ENCODE data around the gene HNRNPC.
"Not testable (repeated sequence)": the region's sequence is repeated elsewhere in the genome, so short reads cannot be mapped to it uniquely, and the experiment has no call there.

Gene HNRNPC

DNA sequence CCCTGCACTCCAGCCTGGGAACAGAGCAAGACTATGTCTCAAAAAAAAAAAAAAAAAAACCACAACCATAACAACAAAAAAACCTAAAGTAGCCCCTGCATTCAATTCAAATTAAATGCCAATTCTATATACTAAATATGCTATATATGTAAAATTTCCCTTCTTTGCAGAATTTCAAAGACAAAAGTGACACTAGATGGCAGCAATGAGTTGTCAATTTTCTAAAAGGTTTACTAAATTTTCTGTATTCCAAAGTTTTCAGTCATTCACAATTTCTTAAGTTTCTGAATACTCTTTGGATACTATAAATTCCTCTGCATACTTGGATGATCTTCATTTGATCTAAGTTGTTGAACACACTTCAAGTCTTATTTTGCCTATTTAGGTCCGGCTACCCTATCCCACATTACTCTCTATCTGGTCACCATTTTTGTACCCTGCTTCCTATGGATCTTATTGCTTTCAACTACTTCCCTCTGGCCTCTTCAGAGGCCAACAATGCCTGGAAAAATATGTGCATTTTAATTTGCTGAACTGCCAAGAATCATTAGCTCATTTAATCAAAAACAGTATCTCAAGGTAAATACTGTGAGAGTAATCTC is 27.9 kb downstream of the HNRNPC start:
- DNase-seq: no peak

- no peak for DNase-seq
Observed at GRCh38 chr14:21240417-21240816, 28.8 kb downstream of the HNRNPC start.

- no peak for DNase-seq
Observed at GRCh38 chr14:21238823-21239518, 30.3 kb downstream of the HNRNPC start.

- no peak for DNase-seq
Observed at GRCh38 chr14:21236948-21237797, 32.1 kb downstream of the HNRNPC start.

DNA sequence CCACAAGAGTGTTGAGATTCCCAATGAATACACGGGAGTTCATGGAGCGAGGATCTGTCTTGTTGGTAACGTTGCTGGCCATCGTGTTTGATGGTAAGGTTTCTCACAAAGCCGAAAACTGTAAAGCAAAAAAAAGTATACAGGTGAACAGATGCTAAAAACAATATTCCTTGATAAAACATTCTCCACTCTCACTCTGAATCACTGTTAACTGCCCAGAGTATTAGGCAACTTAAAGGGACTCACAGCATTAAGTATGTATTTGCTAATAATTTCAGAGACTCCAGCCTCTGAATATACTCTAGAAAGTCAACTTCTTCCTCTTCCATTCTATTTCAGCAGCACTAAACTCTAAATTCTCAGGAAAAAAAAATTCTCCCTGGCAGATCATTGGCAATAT is 35.1 kb downstream of the HNRNPC start:
- no peak for DNase-seq

GRCh38 chr14:21233457-21234076 is 35.7 kb downstream of the HNRNPC start:
- no peak for DNase-seq

DNA sequence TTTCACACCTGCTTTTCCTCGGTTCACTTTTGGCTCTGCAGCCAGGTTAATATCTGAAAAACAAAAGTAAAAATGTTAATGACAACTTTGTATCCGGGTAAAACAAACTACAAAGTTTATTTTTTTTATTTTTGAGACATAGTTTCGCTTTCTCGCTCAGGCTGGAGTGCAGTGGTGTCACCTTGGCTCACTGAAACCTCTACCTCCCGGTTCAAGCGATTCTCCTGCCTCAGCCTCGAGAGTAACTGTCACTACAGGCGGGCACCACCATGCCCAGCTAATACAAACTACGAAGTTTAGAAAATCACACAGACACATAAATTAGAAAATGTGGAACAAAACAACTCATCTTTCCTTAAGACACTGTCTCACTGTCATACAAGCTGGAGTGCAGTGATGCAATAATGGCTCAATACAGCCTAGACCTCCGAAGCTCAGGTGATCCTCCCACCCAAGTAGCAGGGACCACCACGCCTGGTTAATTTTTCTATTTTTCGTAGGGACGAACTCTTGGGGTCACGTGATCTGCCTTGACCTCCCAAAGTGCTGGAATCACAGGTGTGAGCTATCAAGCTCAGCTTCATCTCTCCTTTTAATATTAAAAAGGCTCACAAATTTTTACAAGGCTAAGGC is 38.1 kb downstream of the HNRNPC start:
- no peak for DNase-seq

DNA sequence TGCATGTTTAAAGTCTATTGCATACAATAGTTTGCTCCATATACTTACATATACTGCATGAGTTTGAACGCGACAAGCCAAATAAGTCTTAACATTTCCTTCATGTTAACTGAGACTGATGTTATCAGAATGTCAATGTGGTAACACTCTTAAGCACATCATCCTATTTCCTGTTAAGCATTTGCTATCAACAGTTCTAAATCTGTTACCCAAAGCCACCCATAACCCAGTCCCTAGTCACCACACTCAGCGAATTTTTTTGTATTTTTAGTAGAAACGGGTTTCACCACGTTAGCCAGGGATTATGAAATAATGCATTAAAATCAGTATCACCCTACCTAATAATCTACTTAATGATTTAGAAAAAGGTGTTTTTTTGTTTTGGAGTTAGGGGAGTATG is 39.4 kb downstream of the HNRNPC start:
- DNase-seq: no peak

DNA sequence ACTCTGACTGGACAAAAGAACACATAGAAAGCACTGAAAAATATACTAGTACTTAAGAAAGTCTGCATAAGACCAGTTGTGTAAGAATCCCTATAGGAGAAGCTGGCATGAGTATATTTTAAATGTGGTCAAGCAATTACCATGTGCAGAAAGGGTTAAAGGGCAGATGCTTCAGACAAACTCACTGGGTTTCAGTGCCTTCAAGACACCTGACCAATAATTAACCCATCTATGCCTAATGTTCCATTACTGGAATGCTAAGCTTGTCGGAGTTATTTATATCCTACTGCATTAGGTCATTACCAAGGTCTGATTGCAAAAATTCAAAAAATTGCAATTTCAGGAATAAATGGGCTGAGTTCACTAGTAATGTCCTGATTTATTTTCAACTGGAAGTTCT is 41.3 kb downstream of the HNRNPC start:
- DNase-seq: no peak

DNA sequence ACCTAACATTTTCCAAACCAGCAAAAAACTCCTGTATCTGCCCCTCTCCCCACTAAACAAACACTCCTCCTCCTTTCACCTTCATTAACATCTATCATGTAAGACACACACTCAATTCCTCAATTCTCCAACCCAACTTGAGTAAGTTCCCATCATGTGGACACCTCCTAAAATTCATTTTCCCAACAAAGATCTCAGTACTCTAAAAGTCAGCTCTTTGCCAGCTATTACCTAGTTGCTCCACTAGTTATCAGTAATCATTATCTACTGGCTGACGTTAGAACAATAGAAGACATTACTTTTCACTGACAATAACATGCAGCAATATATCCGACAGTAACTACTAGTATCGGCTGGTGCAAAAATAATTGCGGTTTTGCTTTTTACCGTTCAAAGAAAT is 42.1 kb downstream of the HNRNPC start:
- DNase-seq: no peak

DNA sequence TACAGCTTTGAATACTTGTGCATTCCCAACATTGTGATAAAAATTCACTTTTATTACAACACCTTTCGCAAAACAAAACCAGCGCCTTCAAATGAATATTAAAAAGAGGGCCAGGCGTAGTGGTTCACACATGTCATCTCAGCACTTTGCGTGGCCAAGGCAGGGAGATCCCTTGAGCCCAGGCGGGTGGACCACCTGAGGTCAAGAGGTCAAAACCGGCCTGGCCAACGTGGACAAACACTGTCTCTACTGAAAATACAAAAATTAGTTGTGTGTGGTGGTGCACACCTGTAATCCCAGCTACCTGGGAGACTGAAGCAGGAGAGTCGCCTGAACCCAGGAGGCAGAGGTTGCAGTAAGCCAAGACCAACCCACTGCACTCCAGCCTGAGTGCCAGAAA is 42.8 kb downstream of the HNRNPC start:
- DNase-seq: no peak

DNA sequence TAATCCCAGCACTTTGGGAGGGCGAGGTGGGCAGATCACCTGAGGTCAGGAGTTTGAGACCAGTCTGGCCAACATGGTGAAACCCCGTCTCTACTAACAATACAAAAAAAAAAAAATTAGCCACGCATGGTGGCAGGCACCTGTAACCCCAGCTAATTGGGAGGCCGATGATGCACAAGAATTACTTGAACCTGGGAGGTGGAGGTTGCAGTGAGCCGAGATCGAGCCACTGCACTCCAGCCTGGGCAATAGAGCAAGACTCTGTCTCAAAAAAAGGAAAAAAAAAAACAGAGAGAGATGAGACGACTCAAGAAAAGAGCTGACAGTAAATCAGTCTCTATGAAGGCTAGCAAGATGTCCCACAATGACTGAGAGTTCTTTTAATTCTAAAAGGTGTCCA is 44.1 kb downstream of the HNRNPC start:
- DNase-seq: not testable (repeated sequence)

- DNase-seq: no peak
Observed at GRCh38 chr14:21220874-21221477, 48.3 kb downstream of the HNRNPC start.

- no peak for DNase-seq
Observed at GRCh38 chr14:21219561-21220111, 49.6 kb downstream of the HNRNPC start.

GRCh38 chr14:21219120-21219519 is 50.1 kb downstream of the HNRNPC start:
- no peak for DNase-seq

GRCh38 chr14:21215879-21216251 is 53.4 kb downstream of the HNRNPC start:
- DNase-seq: no peak

- DNase-seq: no peak
Observed at GRCh38 chr14:21215130-21215878, 53.9 kb downstream of the HNRNPC start.

DNA sequence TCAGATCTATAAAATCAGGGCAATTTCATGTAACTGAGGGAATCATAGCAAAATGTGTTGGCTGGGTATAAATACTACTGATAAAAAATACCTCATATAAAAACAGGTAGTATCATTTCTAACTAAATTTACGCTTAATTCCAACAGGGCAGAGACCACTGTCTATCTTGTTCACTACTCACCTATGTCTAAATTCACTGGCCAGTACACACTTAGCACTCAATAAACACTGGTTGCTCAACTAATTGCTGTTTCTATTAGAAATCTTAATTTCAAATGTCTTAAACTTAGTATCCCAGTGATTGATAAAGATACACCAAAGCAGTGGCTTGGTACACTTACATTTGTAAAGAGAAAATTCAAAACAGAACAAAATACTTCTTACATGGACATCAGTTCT is 55.6 kb downstream of the HNRNPC start:
- DNase-seq: no peak

- not testable (repeated sequence) for DNase-seq
Observed at GRCh38 chr14:21212824-21213223, 56.4 kb downstream of the HNRNPC start.

- no peak for DNase-seq
Observed at GRCh38 chr14:21211509-21211908, 57.7 kb downstream of the HNRNPC start.

DNA sequence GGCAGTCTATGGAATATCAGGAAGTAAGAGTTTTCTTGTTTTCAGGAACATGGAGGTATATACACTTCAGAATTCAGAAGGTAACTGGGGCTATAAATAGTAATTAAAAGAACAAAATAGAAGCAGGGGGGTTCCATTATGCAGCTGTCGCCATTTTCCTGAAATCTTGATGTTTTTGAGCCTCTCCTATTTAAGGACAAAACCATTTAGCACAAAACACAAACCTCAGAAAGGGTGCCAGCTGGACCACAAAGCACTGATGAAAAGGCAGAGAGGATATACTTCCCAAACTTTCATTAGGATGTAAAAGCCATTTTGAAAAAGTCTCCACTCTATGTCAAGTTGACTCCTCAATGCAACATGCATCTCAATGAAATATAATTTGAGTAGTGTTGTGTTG is 59.2 kb downstream of the HNRNPC start:
- no peak for DNase-seq

DNA sequence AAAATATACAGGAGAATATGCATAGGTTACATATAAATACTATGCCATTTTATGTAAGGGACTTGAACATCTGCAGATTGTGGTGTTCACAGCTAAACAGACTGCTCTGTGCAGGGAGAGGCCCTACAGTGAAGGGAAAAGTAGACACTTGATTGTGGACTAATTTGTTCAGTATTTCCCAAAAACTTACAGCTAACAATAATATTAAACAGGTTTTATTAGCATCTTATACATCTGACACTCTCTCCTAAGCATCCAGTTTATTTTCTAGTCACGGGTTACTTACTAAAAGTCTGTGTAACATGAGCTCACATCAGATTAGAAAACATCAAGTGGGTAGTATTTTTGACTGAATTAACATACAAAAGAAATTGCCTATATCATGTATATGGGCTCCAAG is 60.1 kb downstream of the HNRNPC start:
- no peak for DNase-seq

Data from NCI-H226 (cell line).